HG03442 (cell line): ENCODE measurements around the gene EPHA2.
"Not testable (repeated sequence)": the region's sequence is repeated elsewhere in the genome, so short reads cannot be mapped to it uniquely, and the experiment has no call there.

Source experiments
- ATAC-seq: cut with Tn5 transposase; IDR thresholded peaks from one replicate; pipeline ENCODE4 v1.9.1; 2021; ENCODE audit warnings: mild to moderate bottlenecking, moderate library complexity; ENCODE audit not compliant: unreplicated experiment

EPHA2 gene

DNA sequence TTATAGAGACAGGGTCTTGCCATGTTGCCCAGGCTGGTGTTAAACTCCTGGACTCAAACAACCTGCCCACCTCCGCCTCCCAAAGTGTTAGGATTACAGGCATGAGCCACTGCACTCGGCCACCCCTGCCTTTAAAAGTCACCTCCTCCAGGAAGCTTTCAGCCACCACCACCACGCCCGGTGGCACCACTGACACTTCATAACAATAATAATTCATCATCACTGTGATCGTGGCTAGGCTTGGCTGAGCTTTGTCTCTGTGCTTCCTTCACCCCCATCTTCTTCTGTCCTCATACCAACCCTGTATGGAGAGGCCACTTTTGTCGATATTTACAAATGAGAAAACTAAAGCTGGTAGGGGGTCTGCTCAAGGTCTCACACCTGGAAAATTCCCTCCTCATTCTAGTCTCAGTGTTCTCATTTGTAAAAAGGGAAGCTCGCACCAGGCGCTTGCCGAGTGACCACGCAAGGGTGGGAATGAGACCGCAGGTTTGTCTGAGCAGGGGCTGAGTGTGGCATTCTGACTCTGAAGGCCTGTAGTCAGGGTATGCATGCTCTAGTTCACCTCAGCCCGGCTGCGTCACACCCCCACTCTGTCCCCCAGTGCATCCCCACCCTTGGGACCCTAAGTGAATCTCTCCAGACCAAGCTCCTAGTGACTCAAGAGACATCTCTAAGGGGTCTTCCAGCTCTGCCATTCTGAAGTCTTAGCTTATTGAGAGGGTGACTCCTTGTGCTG is 12.9 kb upstream of the EPHA2 start:
- no peak for ATAC-seq

DNA sequence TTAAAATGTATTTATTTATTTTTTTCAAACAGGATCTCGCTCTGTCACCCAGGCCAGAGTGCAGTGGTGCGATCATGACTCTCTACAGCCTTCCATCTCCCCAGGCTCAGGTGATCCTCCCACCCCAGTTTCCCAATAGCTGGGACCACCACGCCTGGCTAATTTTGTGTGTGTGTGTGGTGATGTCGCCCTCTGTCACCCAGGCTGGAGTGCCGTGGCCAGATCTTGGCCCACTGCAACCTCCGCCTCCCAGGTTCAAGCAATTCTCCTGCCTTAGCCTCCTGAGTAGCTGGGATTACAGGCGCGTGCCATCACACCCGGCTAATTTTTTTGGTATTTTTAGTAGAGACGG is 12.3 kb upstream of the EPHA2 start:
- ATAC-seq, result not testable (repeated sequence)

GRCh38 chr1:16167331-16168143 is 11.7 kb upstream of the EPHA2 start:
- ATAC-seq, result no peak

DNA sequence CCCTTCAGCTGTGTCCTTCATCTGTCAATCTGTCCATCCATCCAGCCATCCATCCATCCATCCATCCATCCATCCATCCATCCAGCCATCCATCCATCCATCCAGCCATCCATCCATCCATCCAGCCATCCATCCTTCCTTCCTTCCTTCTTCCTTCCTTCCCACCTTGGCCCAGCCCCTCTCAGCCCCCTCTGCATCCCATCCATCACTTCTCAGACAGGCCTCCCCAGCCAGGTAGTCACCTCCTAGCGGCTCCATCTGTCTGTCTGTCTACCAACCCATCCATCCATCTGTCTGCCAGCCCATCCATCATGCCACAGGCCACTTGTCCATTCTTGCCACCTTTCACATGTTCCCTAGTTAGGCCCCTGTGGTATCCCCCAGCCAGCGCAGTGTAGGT is 10.2 kb upstream of the EPHA2 start:
- ATAC-seq, result no peak

DNA sequence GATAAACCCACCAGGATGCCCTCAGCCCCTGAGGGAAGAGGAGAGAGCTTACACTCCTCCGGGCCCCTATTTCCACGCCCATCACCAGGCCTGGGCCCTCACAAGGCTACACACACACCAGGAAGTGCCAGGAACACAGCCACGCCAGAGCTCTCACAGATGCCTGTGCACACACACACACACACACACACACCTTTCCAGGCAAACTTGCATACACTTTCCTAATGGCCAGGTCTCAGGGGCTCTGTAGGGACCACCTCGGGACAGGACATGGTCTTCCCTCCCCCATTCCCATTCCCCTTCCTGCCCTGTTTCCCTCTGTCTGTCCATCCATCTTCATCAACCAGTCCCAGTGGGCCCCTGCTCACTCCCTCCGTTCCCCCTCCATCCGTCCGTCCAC is 9.7 kb upstream of the EPHA2 start:
- no peak for ATAC-seq

DNA sequence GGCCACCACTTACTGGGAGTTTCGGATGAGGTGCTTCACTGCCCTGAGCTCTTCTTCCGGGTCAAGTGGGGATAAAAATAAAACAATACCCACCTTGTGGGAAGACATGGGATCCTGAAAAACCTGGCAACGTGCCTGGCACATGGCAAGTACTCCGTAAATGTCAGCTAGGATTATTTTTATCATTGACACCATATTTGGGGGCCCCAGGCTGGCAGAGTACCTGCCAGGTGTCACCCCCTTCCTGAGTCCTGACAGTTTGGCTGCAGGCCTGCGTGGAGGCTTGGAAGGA is 9.2 kb upstream of the EPHA2 start:
- no peak for ATAC-seq

- no peak for ATAC-seq
Observed at GRCh38 chr1:16164213-16165072, 8.6 kb upstream of the EPHA2 start.

DNA sequence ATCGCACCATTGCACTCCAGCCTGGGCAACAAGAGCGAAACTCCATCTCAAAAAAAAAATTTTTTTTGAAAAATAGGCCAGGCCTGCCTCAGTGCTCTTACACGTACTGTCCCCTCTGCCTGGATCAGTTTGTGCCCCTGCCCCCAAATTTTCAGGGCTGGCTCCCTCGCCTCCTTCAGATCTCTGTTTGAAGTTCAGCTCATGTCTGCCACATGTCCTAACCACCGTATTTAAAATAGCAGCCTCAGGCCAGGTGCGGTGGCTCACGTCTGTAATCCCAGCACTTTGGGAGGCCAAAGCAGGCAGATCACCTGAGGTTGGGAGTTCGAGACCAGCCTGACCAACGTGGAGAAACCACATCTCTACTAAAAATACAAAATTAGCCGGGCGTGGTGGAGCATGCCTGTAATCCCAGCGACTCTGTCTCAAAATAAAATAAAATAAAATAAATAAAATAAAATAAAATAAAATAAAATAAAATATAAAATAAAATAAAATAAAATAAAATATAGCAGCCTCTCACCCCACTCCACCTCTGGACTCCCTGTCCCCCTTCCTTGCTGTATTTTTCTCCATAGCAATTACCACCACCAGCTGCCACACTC is 7.8 kb upstream of the EPHA2 start:
- not testable (repeated sequence) for ATAC-seq

GRCh38 chr1:16162163-16162822 is 6.4 kb upstream of the EPHA2 start:
- no peak for ATAC-seq

- no peak for ATAC-seq
Observed at GRCh38 chr1:16161717-16162116, 5.8 kb upstream of the EPHA2 start.

GRCh38 chr1:16158993-16159831 is 3.3 kb upstream of the EPHA2 start:
- ATAC-seq, result no peak

DNA sequence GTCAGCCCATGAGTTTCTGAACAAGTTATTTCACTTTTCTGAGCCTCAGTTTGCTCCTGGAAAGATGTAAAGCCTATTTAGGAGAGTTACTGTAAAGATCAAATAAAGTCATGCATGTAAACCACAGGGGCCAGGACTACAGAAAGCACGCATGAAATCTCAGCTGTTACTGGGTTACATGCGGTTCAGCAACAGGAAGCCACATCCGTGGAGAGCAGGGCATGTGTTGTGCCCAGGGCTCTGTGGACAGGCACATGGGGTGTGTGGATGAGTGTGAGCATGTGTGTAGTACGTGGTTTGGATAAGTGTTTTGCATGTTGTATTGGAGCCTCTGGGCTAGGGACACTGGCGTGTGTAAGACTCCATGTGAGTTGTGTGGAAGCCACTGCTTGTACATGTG is 2.2 kb upstream of the EPHA2 start:
- no peak for ATAC-seq

DNA sequence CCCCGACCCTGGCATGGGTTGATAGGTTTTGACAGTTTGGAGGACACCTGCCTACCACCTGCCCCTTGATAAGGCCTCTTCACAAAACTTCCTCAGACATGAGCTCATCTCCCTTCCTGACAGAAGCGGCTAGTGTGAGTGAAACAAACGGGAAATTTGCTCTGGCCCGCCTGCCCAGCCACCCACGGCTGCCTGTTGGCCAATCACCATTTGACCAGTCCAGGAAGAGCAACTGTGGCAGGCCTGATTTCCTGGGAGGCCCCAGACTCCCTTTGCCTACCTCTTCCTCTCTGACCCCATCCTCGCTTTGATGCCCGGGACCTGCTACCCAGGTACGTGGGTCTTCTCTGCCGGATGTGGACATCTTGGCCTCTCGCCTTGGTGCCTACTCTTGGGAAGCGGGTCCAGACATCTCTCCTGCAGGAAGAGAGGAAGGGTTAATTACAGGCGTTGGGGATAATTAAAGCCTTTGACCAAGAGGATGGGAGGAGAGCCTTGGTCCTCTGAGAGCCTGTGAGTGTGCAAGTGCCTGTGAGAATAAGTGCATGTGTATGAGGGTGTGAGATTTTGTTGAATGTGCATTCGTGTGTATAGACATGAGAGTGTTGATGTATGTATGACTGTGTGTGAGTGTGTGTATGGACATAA is 1.1 kb upstream of the EPHA2 start:
- no peak for ATAC-seq

DNA sequence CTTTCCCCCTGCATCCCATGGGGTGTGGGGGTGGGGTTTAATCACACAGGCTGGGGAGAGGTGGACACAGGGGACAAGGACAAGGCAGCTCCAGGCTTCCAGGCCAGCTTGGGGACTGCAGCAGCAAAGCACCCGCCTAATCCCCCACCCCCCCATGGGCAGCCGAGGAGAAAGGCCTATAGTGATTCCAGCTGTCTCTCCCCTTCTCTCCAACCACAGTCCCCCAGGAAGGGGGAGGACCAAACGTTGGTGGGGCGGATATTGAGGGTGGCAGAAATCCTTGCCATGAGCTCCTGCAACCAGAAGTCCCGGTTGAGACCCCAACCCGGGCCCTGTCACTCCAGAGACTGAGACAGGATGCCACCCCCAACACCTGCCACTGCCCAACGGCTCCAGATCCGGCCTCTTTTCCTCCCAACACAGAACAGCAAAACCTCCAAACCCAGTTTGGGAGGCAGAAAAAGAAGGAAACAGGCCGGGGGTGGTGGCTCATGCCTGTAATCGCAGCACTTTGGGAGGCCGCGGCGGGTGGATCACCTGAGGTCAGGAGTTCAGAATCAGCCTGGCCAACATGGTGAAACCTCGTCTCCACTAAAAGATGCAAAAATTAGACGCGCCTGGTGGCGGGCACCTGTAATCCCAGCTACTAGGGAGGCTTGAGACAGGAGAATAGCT is 1.7 kb downstream of the EPHA2 start:
- ATAC-seq, result no peak

DNA sequence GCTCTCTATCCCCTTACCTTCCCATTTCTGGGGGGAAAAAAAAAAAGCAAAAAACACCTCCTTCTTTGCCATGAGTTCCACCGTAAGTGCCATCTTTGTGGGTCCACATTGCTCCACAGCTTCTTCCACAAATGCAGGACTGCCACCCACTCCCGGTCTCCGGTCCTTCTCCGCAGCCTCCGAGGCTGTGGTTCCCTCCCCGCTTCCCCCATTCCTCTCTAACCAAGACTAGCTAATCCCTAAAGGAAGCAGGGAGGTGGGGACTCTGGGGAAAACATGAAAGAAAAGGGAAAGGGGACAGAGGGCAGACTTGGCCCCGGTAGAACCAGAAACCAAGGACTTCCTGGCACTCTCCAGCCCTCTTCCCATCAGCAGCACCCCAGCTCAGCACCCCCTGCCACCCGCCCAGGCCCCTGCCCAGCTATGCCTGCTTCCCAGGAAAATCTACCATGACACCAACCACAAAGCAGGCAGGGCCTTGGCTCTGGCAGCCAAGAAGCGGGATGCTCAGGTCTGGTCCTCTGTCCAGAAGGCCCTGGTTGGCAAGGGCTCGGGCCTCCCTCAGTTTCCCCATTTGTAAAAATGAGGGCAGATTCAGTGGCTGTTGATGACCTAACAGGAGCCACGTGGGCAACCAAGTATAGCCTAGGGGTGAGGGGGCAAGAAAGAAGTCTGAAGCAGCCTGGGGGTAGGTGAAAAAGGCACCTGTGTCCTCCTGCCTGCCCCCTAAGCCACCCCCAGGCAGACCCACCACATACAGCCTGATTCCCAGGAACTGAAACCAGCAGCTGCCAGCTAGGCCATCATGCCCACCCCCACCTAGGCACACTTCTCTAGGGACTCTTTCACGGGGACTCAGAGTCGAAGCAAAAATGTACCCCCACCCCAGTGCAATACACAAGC is 2.5 kb downstream of the EPHA2 start:
- no peak for ATAC-seq

- no peak for ATAC-seq
Observed at GRCh38 chr1:16152481-16153087, 3.3 kb downstream of the EPHA2 start.

DNA sequence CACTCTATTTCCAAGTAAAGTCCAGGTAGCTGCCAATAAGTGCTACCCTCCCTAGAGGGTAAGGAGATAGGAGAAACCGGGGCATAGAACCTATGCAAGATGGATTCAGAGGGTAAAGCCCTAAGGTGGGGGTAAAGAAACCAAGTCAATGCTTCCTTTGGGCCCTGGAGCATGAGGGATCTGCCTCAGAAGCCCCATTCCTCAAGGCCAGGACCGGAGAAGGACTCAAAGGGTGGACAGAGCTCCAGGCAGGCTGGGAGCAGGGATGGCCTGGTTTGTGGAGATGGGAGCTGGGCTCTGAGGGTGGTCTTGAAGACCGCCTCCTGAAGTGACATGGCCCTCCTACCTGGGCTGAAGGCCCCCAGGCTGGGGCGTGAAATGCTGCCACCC is 3.9 kb downstream of the EPHA2 start:
- no peak for ATAC-seq
